SK-N-SH (cell line): ENCODE results near the gene HPCAL1. TPM values are rescaled to one million over a fixed set of nuclear protein-coding genes. Genes with fewer than 3 reads are reported as not detected.

ENCODE experiments used
- CTCF ChIA-PET: fragments of 300-600, 350-600 bp; formaldehyde crosslinking; extraction: SDS; loops from one replicate; lab custom pipeline; 2021; lab: Yijun Ruan, JAX
- POLR2A ChIA-PET: fragments of 350-600 bp; sonication (Branson Sonifier 250); formaldehyde crosslinking; extraction: SDS; loops from one replicate; lab custom pipeline; 2020; ENCODE audit warnings: antibody characterized with exemption, inconsistent platforms; lab: Yijun Ruan, JAX
- DNase-seq: peaks from one replicate; pipeline ENCODE4 v3.0.0; 2012
- H2AFZ ChIP-seq: fragments of 200-600 bp; sonication (generic); 2 replicates; pipeline ENCODE4 v1.8.1; 2016; ENCODE audit warnings: antibody characterized with exemption, mild to moderate bottlenecking, low read depth
- H3F3A ChIP-seq: fragments of 200-600 bp; sonication (generic); replicated peaks from 2 replicates; pipeline ENCODE3; 2016; ENCODE audit warnings: antibody characterized with exemption, mild to moderate bottlenecking; ENCODE audit not compliant: insufficient read depth
- H3K27ac ChIP-seq, 2 experiments: fragments of 200-500 bp in 1 of 2; fragments of 200-600 bp in 1 of 2; sonication (Bioruptor generic) in 1 of 2; sonication (generic), shearing (Covaris generic) in 1 of 2; 2 replicates each; pipeline versions ENCODE4 v1.5.1 to v1.6.1; 2014 to 2016; ENCODE audit warnings: low read depth in 2 of 2, inconsistent platforms in 1 of 2, low read length in 1 of 2, mild to moderate bottlenecking in 1 of 2, mixed read lengths in 1 of 2
- H3K27me3 ChIP-seq: fragments of 200-600 bp; sonication (generic), shearing (Covaris generic); 2 replicates; pipeline ENCODE4 v1.6.1; 2016; ENCODE audit warnings: mixed run types; ENCODE audit not compliant: insufficient read depth
- H3K36me3 ChIP-seq, 2 experiments: fragments of 200-500 bp in 1 of 2; fragments of 200-600 bp in 1 of 2; sonication (Bioruptor generic) in 1 of 2; sonication (generic) in 1 of 2; replicated peaks in 1 of 2; 2 replicates each; pipeline versions ENCODE3 to v1.5.1; 2014 to 2016; ENCODE audit warnings: low read length in 1 of 2, mild to moderate bottlenecking in 1 of 2; ENCODE audit not compliant: insufficient read depth in 2 of 2, control insufficient read depth in 1 of 2
- H3K4me1 ChIP-seq, 2 experiments: fragments of 200-500 bp in 1 of 2; fragments of 200-600 bp in 1 of 2; sonication (Bioruptor generic) in 1 of 2; sonication (generic), shearing (Covaris generic) in 1 of 2; 2 replicates each; pipeline versions ENCODE4 v1.5.1 to v1.6.1; 2014 to 2016; ENCODE audit warnings: low read depth in 1 of 2, low read length in 1 of 2, mixed run types in 1 of 2; ENCODE audit not compliant: insufficient read depth in 2 of 2, control insufficient read depth in 1 of 2
- H3K4me2 ChIP-seq: fragments of 200-600 bp; sonication (generic), shearing (Covaris generic); 2 replicates; pipeline ENCODE4 v1.6.1; 2017; ENCODE audit warnings: mixed run types
- H3K4me3 ChIP-seq, 2 experiments: fragments of 200-500 bp in 1 of 2; fragments of 200-600 bp in 1 of 2; sonication (Bioruptor generic) in 1 of 2; sonication (generic), shearing (Covaris generic) in 1 of 2; 2 replicates each; pipeline versions ENCODE4 v1.5.1 to v1.8.1; 2014 to 2016; ENCODE audit warnings: low read depth in 2 of 2, inconsistent platforms in 1 of 2, low read length in 1 of 2, mild to moderate bottlenecking in 1 of 2, mixed read lengths in 1 of 2, moderate library complexity in 1 of 2
- H3K79me2 ChIP-seq: fragments of 200-600 bp; sonication (generic); 2 replicates; pipeline ENCODE4 v1.8.1; 2017; ENCODE audit warnings: mild to moderate bottlenecking; ENCODE audit not compliant: insufficient read depth
- H3K9ac ChIP-seq: fragments of 200-600 bp; sonication (generic); 2 replicates; pipeline ENCODE4 v1.6.1; 2017; ENCODE audit warnings: mixed run types
- H3K9me2 ChIP-seq: fragments of 200-600 bp; sonication (generic); 2 replicates; pipeline ENCODE4 v1.6.1; 2017; ENCODE audit warnings: mixed run types
- H3K9me3 ChIP-seq: fragments of 200-600 bp; sonication (generic); 2 replicates; pipeline ENCODE4 v1.6.1; 2017; ENCODE audit warnings: mixed run types, mild to moderate bottlenecking, moderate library complexity
- H4K20me1 ChIP-seq: fragments of 200-600 bp; sonication (generic); 2 replicates; pipeline ENCODE4 v1.6.1; 2017; ENCODE audit warnings: mild to moderate bottlenecking, mixed run types; ENCODE audit not compliant: insufficient read depth
- CHD2 ChIP-seq: fragments of 150-350 bp; IDR thresholded peaks from 2 replicates; pipeline ENCODE4 v1.6.1; 2018; ENCODE audit warnings: low read length; ENCODE audit not compliant: partially characterized antibody
- EP300 ChIP-seq, 2 experiments: IDR thresholded peaks; 2 replicates each; pipeline versions ENCODE4 v1.4.0 to v1.6.1; 2012; ENCODE audit warnings: borderline replicate concordance in 1 of 2, low read depth in 1 of 2, low read length in 1 of 2
- EZH2phosphoT487 ChIP-seq: fragments of 200-600 bp; sonication (generic); IDR thresholded peaks from 2 replicates; pipeline ENCODE4 v1.6.1; 2017; ENCODE audit warnings: low read depth, mixed run types, mild to moderate bottlenecking, antibody characterized with exemption, moderate library complexity, borderline replicate concordance
- FOSL2 ChIP-seq: IDR thresholded peaks from 2 replicates; pipeline ENCODE4 v1.4.0; 2012; ENCODE audit warnings: low read depth, mild to moderate bottlenecking, moderate library complexity, borderline replicate concordance
- FOXJ3 ChIP-seq: sonication (generic); formaldehyde crosslinking; IDR thresholded peaks from 2 replicates; pipeline ENCODE4 v1.5.1; 2020; ENCODE audit warnings: mild to moderate bottlenecking, missing genetic modification reagents
- FOXM1 ChIP-seq: IDR thresholded peaks from 2 replicates; pipeline ENCODE4 v1.4.0; 2012; ENCODE audit warnings: low read depth, mild to moderate bottlenecking
- GABPA ChIP-seq: IDR thresholded peaks from 2 replicates; pipeline ENCODE4 v1.4.0; 2012; ENCODE audit warnings: low read depth, mild to moderate bottlenecking
- GATA2 ChIP-seq: sonication (generic); formaldehyde crosslinking; IDR thresholded peaks from 2 replicates; pipeline ENCODE4 v1.5.0; 2020; ENCODE audit warnings: mild to moderate bottlenecking, missing genetic modification reagents
- JUND ChIP-seq: IDR thresholded peaks from 2 replicates; pipeline ENCODE4 v1.4.0; 2012
- NFIC ChIP-seq: IDR thresholded peaks from 2 replicates; pipeline ENCODE4 v1.4.0; 2012; ENCODE audit warnings: borderline replicate concordance
- POLR2AphosphoS5 ChIP-seq: IDR thresholded peaks from 2 replicates; pipeline ENCODE4 v1.6.1; 2012; ENCODE audit warnings: low read depth, low read length
- RAD21 ChIP-seq: IDR thresholded peaks from 2 replicates; pipeline ENCODE4 v1.6.1; 2012; ENCODE audit warnings: mild to moderate bottlenecking, low read length
- RCOR1 ChIP-seq: fragments of 150-350 bp; IDR thresholded peaks from 2 replicates; pipeline ENCODE4 v1.6.1; 2017; ENCODE audit warnings: antibody characterized with exemption, low read length
- RFX5 ChIP-seq: IDR thresholded peaks from 2 replicates; pipeline ENCODE4 v1.6.1; 2012; ENCODE audit warnings: mild to moderate bottlenecking, improper control_type of control experiment, low read length
- SMC3 ChIP-seq: IDR thresholded peaks from 2 replicates; pipeline ENCODE4 v1.6.1; 2012; ENCODE audit warnings: low read depth, low read length, improper control_type of control experiment
- TAF1 ChIP-seq: IDR thresholded peaks from 2 replicates; pipeline ENCODE4 v1.6.1; 2012; ENCODE audit warnings: low read depth, mild to moderate bottlenecking, low read length, moderate library complexity, borderline replicate concordance
- TCF12 ChIP-seq: IDR thresholded peaks from 2 replicates; pipeline ENCODE4 v1.4.0; 2012
- YY1 ChIP-seq: IDR thresholded peaks from 2 replicates; pipeline ENCODE4 v1.4.0; 2012; ENCODE audit warnings: low read depth, mild to moderate bottlenecking
- WGBS: methylation state at CpG from one replicate; pipeline ENCODE4 v1.1.6; 2017; ENCODE audit warnings: low lambda C conversion rate; 5-methylcytosine and 5-hydroxymethylcytosine counted together
- polyA plus RNA-seq, 3 experiments: library from polyadenylated mRNA; depleted of rRNA; stranded (reverse); fragments of >200 nt; gene quantifications; 2 replicates each; pipeline ENCODE4 v1.2.3, GENCODE V29; 2012
- TF ChIP-seq, protein P1 (sequence below): fragments of 200-600 bp; sonication (generic); IDR thresholded peaks from 2 replicates; pipeline ENCODE4 v1.6.1; 2017; ENCODE audit warnings: antibody characterized with exemption, mild to moderate bottlenecking, moderate library complexity
- TF ChIP-seq, protein P2 (sequence below): fragments of 150-350 bp; IDR thresholded peaks from 2 replicates; pipeline ENCODE4 v1.6.1; 2017; ENCODE audit warnings: antibody characterized with exemption, low read length, low read depth, borderline replicate concordance
- TF ChIP-seq, protein P3 (sequence below): IDR thresholded peaks from 2 replicates; pipeline ENCODE4; 2012
- TF ChIP-seq, protein P4 (sequence below): IDR thresholded peaks from 2 replicates; pipeline ENCODE4 v1.4.0; 2012; ENCODE audit warnings: low read depth

Gene HPCAL1
- polyA plus RNA-seq, 1 of the 3 experiments (the other 2 are of a cell fraction), result 77.0 TPM

DNA sequence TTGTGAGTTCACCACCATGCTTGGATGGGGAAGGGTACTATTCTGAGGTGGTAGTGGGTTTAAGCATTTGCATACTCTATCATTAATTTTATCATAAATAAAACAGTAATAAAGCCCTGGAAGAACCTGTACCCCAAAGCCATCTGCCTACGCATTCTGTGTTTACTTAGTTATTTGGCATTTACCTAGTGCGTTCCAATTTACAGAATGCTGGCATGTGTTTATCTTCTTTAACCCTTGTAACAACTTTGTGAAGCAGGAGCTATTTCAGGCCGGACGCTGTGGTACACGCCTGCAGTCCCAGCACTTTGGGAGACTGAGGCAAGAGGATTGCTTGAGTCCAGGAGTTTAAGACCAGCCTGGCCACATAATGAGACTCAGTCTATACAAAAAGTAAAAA, 163.2 kb downstream of the HPCAL1 start:
- CTCF ChIA-PET, result no interaction called here
- POLR2A ChIA-PET, result no interaction called here
- Histone ChIP-seq H3K4me3 (no peak overlapping the region), H3K79me2 (no peaks in the 10 kb centered on the region), H3K27ac (no peak overlapping the region), H2AFZ (no peak overlapping the region), H3K36me3 (no peaks in the 10 kb centered on the region), H3K9me2 (no peaks in the 10 kb centered on the region), H3K4me2 (no peak overlapping the region), H3K27me3 (no peaks in the 10 kb centered on the region), H3K9ac (no peak overlapping the region), H3F3A (no peaks in the 10 kb centered on the region), H4K20me1 (no peaks in the 10 kb centered on the region), H3K9me3 (no peaks in the 10 kb centered on the region), H3K4me1 (no peaks in the 10 kb centered on the region)
- TF ChIP-seq RAD21, result no peak
- no peak for TF ChIP-seq YY1
- no peak for TF ChIP-seq NFIC
- no peak for TF ChIP-seq RFX5
- TF ChIP-seq, protein P1, sequence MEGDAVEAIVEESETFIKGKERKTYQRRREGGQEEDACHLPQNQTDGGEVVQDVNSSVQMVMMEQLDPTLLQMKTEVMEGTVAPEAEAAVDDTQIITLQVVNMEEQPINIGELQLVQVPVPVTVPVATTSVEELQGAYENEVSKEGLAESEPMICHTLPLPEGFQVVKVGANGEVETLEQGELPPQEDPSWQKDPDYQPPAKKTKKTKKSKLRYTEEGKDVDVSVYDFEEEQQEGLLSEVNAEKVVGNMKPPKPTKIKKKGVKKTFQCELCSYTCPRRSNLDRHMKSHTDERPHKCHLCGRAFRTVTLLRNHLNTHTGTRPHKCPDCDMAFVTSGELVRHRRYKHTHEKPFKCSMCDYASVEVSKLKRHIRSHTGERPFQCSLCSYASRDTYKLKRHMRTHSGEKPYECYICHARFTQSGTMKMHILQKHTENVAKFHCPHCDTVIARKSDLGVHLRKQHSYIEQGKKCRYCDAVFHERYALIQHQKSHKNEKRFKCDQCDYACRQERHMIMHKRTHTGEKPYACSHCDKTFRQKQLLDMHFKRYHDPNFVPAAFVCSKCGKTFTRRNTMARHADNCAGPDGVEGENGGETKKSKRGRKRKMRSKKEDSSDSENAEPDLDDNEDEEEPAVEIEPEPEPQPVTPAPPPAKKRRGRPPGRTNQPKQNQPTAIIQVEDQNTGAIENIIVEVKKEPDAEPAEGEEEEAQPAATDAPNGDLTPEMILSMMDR, result no peak
- TF ChIP-seq, protein P2, sequence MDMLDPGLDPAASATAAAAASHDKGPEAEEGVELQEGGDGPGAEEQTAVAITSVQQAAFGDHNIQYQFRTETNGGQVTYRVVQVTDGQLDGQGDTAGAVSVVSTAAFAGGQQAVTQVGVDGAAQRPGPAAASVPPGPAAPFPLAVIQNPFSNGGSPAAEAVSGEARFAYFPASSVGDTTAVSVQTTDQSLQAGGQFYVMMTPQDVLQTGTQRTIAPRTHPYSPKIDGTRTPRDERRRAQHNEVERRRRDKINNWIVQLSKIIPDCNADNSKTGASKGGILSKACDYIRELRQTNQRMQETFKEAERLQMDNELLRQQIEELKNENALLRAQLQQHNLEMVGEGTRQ, result no peak
- TF ChIP-seq, protein P3, sequence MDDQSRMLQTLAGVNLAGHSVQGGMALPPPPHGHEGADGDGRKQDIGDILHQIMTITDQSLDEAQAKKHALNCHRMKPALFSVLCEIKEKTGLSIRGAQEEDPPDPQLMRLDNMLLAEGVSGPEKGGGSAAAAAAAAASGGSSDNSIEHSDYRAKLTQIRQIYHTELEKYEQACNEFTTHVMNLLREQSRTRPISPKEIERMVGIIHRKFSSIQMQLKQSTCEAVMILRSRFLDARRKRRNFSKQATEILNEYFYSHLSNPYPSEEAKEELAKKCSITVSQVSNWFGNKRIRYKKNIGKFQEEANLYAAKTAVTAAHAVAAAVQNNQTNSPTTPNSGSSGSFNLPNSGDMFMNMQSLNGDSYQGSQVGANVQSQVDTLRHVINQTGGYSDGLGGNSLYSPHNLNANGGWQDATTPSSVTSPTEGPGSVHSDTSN, result no peak
- DNase-seq, result no peak
- WGBS, result 82% methylated on average over 5 of the region's 5 CpGs

DNA sequence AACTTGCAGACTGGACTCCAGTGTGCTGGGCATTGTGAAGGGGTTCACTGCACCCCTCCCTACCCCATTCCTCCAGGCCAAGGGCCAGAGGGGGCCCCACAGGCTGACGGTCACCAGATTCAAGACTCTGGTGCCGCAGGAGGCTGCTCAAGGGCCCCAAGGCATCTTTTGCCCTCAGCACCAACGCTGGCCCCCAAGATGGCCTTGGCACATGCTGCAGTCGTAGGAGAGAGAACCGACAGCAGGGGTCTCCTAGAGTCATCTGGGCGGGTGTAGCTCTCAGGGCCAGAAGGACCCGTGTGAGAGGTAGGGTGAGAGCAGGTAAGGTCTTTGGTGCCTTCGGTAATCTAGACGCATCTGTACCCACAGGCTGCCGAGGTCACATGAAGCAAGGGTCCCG, 164.1 kb downstream of the HPCAL1 start:
- Histone ChIP-seq H4K20me1 (no peaks in the 10 kb centered on the region), H3K27ac (no peak overlapping the region), H3K9me3 (no peaks in the 10 kb centered on the region), H3K4me2 (no peak overlapping the region), H3K9ac (no peak overlapping the region), H3F3A (no peaks in the 10 kb centered on the region), H3K4me1 (no peaks in the 10 kb centered on the region), H3K27me3 (no peaks in the 10 kb centered on the region), H3K36me3 (no peaks in the 10 kb centered on the region), H3K9me2 (no peaks in the 10 kb centered on the region), H2AFZ (no peak overlapping the region), H3K4me3 (no peak overlapping the region), H3K79me2 (no peaks in the 10 kb centered on the region)
- peak; percentile 30 for DNase-seq
- WGBS, result 76% methylated on average over 9 of the region's 11 CpGs
- TF ChIP-seq RFX5, result no peak
- no peak for TF ChIP-seq FOXM1
- TF ChIP-seq NFIC, result no peak
- TF ChIP-seq RCOR1, result no peak
- TF ChIP-seq TCF12, result no peak
- TF ChIP-seq FOXJ3 (CRISPR knock-in tag), result no peak
- TF ChIP-seq EZH2phosphoT487, result no peak
- TF ChIP-seq CHD2, result no peak
- no peak for TF ChIP-seq GATA2 (CRISPR knock-in tag)
- TF ChIP-seq, protein P4, sequence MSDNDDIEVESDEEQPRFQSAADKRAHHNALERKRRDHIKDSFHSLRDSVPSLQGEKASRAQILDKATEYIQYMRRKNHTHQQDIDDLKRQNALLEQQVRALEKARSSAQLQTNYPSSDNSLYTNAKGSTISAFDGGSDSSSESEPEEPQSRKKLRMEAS, result no peak
- TF ChIP-seq FOSL2, result no peak
- TF ChIP-seq, protein P2, result no peak
- no peak for TF ChIP-seq SMC3
- no peak for TF ChIP-seq GABPA
- no peak for TF ChIP-seq JUND
- no peak for TF ChIP-seq RAD21
- TF ChIP-seq TAF1, result no peak
- no peak for TF ChIP-seq EP300 (IDR thresholded peaks at IDR 0.05; ENCODE audit: borderline replicate concordance in 1 of 2, low read depth in 1 of 2, low read length in 1 of 2)
- TF ChIP-seq POLR2AphosphoS5, result no peak
- CTCF ChIA-PET, result interaction anchor here (1.1 kb wide), 1 partner anchor 193 kb away, joined by 6 read pairs; no protein-coding TSS in a partner anchor
- POLR2A ChIA-PET, result no interaction called here
